ENCODE results near the gene MED29. TPM values are rescaled to one million over a fixed set of nuclear protein-coding genes. Genes with fewer than 3 reads are reported as not detected.

MED29 gene
- total and polyA plus RNA-seq, 2 of the 13 experiments (the other 11 are each of a cell fraction or from before 2014, with no cell fraction given) = 14.0 to 19.7 TPM

DNA sequence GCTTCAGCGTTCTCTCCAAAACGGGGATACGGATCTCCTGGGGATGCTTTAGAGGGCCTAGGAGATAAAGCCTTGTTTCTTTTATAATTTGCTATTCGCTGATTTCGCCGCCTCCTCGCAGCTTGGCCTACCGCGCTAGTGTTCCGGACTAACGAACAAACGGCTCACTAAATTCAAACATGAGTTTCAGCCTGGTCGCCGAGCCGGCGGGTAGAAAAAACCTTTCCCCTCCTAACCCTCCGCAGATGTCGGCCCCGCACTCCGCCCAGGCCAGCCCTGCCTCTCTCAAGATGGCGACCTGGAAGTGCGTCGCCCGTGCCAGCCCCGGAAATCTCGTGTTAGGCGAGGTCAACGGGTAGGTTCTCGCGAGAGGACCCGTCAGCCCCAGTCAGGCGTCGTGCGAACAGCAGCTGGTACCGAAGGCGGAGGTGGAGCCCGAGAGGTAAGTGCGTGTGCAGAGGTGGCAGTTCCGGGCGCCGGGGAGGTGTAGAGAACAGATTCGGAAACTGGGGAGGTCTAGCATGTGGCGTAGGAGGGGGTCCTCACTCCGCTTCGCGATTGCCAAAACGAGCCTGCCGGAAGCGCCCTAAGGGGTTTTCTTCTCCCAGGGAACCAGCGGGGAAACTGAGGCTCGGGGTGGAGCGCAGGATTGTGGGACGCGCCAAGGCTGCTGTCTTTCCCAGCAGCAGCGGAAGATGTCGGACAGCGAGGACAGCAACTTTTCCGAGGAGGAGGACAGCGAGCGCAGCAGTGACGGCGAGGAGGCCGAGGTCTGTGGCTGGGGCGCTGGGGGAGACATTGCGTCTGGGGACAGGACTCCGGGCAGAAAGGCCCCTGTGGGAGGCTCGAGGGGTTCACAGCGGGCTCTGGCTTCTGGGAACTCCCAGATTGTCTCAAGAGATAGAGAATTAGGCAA lies 54.3 kb downstream of the MED29 start, which contains the start of gene SUPT5H (continued):
- TF ChIP-seq FOXA1 (IDR thresholded peaks at IDR 0.05) = no peak
- TF ChIP-seq FOXA1 (CRISPR knock-in tag; IDR thresholded peaks at IDR 0.05) = no peak
- peak; percentile 83; the same call in 1 of the 2 replicates for TF ChIP-seq HINFP (CRISPR knock-in tag; IDR thresholded peaks at IDR 0.05; ENCODE audit: low read depth)
- TF ChIP-seq ZNF430 (CRISPR knock-in tag; IDR thresholded peaks at IDR 0.05) = no peak
- peak; percentile 41; the same call in 1 of the 2 replicates for TF ChIP-seq ZFP36L2 (CRISPR knock-in tag; IDR thresholded peaks at IDR 0.05)
- no peak for TF ChIP-seq SRSF9 (IDR thresholded peaks at IDR 0.05; ENCODE audit: borderline replicate concordance, insufficient read depth, low read depth, low read length, poor library complexity, severe bottlenecking)
- no peak for TF ChIP-seq ZNF280D (CRISPR knock-in tag; IDR thresholded peaks at IDR 0.05)
- no peak for TF ChIP-seq ZNF782 (CRISPR knock-in tag; IDR thresholded peaks at IDR 0.05; ENCODE audit: borderline replicate concordance)
- TF ChIP-seq, protein P1, sequence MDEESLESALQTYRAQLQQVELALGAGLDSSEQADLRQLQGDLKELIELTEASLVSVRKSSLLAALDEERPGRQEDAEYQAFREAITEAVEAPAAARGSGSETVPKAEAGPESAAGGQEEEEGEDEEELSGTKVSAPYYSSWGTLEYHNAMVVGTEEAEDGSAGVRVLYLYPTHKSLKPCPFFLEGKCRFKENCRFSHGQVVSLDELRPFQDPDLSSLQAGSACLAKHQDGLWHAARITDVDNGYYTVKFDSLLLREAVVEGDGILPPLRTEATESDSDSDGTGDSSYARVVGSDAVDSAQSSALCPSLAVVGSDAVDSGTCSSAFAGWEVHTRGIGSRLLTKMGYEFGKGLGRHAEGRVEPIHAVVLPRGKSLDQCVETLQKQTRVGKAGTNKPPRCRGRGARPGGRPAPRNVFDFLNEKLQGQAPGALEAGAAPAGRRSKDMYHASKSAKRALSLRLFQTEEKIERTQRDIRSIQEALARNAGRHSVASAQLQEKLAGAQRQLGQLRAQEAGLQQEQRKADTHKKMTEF (CRISPR knock-in tag; IDR thresholded peaks at IDR 0.05) = peak; percentile 92
- peak; percentile 63; the same call in 1 of the 2 replicates for TF ChIP-seq ZNF556 (CRISPR knock-in tag; IDR thresholded peaks at IDR 0.05; ENCODE audit: borderline replicate concordance)
- peak; percentile 92 for TF ChIP-seq RBFOX2 (IDR thresholded peaks at IDR 0.05; ENCODE audit: low read depth, low read length)
- TF ChIP-seq LCORL (IDR thresholded peaks at IDR 0.05) = no peak
- TF ChIP-seq LCORL (CRISPR knock-in tag; IDR thresholded peaks at IDR 0.05) = peak; percentile 14; the same call in 1 of the 2 replicates
- TF ChIP-seq HNRNPK (IDR thresholded peaks at IDR 0.05; ENCODE audit: low read depth, low read length, poor library complexity, severe bottlenecking) = peak; percentile 85
- TF ChIP-seq NFATC3 (CRISPR knock-in tag; IDR thresholded peaks at IDR 0.05) = peak; percentile 65; the same call in 1 of the 2 replicates
- no peak for TF ChIP-seq PAX8 (CRISPR knock-in tag; IDR thresholded peaks at IDR 0.05; ENCODE audit: borderline replicate concordance)
- peak; percentile 55; the same call in 1 of the 2 replicates for TF ChIP-seq SP5 (CRISPR knock-in tag; IDR thresholded peaks at IDR 0.05; ENCODE audit: borderline replicate concordance, low read depth)
- TF ChIP-seq ZNF3 (CRISPR knock-in tag; IDR thresholded peaks at IDR 0.05) = no peak
- TF ChIP-seq, protein P2, sequence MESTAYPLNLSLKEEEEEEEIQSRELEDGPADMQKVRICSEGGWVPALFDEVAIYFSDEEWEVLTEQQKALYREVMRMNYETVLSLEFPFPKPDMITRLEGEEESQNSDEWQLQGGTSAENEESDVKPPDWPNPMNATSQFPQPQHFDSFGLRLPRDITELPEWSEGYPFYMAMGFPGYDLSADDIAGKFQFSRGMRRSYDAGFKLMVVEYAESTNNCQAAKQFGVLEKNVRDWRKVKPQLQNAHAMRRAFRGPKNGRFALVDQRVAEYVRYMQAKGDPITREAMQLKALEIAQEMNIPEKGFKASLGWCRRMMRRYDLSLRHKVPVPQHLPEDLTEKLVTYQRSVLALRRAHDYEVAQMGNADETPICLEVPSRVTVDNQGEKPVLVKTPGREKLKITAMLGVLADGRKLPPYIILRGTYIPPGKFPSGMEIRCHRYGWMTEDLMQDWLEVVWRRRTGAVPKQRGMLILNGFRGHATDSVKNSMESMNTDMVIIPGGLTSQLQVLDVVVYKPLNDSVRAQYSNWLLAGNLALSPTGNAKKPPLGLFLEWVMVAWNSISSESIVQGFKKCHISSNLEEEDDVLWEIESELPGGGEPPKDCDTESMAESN (CRISPR knock-in tag; conservative IDR thresholded peaks at IDR 0.05) = peak; percentile 85
- TF ChIP-seq FOXK2 (IDR thresholded peaks at IDR 0.05) = peak; percentile 48; the same call in 1 of the 2 replicates
- TF ChIP-seq ZNF577 (CRISPR knock-in tag; IDR thresholded peaks at IDR 0.05; ENCODE audit: borderline replicate concordance, low read depth) = no peak
- no peak for TF ChIP-seq HOXD1 (CRISPR knock-in tag; IDR thresholded peaks at IDR 0.05)

All from HepG2 (cell line).